ENCODE data around the gene FOXB2.

FOXB2 gene

DNA sequence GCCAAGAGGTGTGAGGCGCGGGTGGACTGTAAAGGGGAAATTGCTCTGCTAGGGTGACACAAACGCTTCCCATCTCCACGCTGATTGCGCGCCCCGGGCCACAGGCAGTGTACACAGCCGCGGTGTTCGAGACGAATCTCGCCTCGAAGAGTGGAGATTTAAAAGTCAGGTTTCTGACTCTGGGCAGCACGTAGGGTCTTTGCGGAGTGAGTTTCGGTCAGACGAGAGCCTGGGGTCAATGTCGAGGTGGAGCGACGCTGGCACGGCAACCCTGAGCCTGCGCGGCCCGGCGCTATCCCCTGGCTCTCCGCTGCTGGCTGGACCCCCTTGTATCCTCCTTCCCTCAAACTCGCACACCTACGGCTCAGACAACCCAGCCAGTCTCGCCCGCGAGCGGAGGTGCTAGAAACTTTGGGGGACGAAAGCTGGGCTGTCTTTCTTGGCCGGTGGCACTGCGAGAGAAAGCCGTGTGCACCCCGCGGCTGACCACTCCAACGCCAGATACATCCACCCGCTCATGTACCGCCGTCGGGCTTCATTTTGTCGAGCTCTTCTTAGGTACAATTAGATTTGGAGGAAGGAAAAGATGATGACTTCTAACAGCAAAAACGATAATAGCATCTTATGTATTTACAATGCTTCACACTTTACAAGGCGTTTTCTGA, 5.4 kb upstream of the FOXB2 start:
- TF ChIP-seq, protein P1, sequence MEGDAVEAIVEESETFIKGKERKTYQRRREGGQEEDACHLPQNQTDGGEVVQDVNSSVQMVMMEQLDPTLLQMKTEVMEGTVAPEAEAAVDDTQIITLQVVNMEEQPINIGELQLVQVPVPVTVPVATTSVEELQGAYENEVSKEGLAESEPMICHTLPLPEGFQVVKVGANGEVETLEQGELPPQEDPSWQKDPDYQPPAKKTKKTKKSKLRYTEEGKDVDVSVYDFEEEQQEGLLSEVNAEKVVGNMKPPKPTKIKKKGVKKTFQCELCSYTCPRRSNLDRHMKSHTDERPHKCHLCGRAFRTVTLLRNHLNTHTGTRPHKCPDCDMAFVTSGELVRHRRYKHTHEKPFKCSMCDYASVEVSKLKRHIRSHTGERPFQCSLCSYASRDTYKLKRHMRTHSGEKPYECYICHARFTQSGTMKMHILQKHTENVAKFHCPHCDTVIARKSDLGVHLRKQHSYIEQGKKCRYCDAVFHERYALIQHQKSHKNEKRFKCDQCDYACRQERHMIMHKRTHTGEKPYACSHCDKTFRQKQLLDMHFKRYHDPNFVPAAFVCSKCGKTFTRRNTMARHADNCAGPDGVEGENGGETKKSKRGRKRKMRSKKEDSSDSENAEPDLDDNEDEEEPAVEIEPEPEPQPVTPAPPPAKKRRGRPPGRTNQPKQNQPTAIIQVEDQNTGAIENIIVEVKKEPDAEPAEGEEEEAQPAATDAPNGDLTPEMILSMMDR (IDR thresholded peaks at IDR 0.05), result no peak
- peaks cover 53% of the 10 kb centered on the region for H3K4me1 Mint-ChIP-seq
- no peaks in the 10 kb centered on the region for H3K9me3 Mint-ChIP-seq
- H3K36me3 Mint-ChIP-seq (ENCODE audit: low read depth), result no peaks in the 10 kb centered on the region
- DNase-seq, result peak; percentile 31
- H3K27ac Mint-ChIP-seq, result no peak overlapping the region
- peaks cover 100% of the 10 kb centered on the region for H3K27me3 Mint-ChIP-seq (ENCODE audit: low read depth, poor library complexity)
- H3K4me3 Mint-ChIP-seq, result peak overlapping the region; percentile 76

DNA sequence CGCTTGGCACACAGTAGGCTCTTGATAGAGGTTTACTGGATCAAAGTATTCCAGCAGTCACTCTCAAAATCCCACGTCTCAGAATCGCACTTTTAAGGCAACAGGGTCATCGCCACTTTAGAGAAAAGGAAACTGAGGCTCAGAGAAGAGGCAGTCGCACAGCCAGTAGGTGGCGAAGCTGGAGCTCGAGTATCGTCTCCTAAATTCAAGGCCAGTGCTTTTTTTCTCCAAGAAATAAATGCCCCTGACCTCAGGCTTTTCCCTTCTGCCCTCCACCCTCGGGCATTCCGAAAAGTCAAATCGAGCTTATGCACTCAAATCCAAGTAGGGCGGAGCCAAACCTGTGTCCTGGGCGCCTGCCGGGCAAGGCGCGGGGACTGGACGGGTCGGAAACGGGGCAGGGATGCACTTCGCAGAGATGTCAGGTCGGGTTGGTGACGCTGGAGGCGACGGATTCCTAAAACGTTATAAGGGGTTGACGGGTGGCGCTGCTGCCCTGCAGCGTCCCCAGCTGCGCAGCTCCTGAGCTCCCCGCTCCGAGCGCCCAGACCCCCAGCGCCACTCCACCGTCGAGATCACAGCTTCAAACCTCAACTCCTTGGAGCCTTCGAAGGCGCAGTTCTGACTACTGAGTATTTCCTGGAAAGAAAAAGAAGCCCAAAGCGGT, 4.7 kb upstream of the FOXB2 start:
- Mint-ChIP-seq H3K4me1 (peaks cover 60% of the 10 kb centered on the region), H3K27ac (no peak overlapping the region), H3K4me3 (peak overlapping the region; percentile 76), H3K27me3 (ENCODE audit: low read depth, poor library complexity) (peaks cover 100% of the 10 kb centered on the region), H3K9me3 (no peaks in the 10 kb centered on the region), H3K36me3 (ENCODE audit: low read depth) (no peaks in the 10 kb centered on the region)
- peak; percentile 32 for DNase-seq
- TF ChIP-seq, protein P1 (IDR thresholded peaks at IDR 0.05), result peak; percentile 7

DNA sequence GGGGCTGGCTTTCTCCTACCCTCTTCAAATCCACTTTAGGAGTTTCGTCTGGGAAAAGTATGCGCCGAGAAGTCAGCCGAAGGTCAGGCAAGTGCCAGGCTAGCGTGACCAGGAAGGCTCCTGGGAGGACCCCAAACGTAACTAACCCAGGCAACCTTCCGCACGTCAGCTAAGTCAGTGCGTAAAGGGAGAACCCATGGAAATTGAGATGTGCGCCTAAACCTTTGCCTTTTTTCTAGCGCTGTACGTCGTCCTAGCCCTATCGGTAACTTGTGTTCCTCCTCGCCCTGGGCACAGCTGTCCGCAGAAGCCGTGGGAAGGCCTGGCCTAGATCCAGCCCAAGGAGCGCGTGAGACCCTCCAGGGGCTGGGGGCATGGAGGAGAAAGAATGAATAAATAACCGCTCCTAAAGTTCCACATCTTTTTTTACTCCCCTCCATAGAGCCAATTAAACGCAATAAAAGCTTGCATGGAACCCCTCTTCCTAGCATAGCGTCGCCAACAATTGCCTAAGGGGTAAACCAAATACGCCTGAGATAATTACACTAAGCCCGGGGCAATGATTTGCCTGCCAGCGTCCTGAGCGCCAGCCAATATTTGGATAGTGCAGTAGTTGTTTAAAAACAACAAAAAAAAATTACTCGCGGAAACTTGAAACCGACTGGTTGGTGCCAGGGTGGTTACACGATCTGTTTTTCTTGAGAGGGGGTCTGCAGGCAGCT, 4.0 kb upstream of the FOXB2 start:
- H3K27ac Mint-ChIP-seq, result no peak overlapping the region
- peak; percentile 11 for DNase-seq

DNA sequence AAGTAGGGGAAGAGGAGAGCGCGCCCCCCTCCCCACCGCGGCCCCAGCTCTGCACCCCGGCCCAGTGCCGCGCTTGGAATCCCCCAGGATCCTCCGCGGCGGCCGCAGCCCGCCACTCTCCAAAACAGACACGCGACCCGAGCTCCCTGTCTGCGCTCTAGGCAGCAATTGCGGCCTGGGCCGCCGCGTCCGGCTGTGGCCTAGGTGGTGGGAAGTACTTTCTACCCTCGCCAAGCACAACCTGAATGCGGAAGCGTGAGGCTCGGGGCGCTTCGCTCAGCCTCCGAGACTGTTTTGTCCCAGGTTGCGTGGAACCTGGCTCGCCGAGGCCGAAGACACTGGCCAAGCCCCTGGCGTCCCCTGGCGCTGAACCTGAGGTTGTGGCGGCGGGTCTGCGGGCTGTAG, 3.3 kb upstream of the FOXB2 start:
- H3K27me3 Mint-ChIP-seq (ENCODE audit: low read depth, poor library complexity), result peaks cover 100% of the 10 kb centered on the region
- peak; percentile 66 for DNase-seq
- TF ChIP-seq, protein P1 (IDR thresholded peaks at IDR 0.05), result no peak
- no peak overlapping the region for H3K27ac Mint-ChIP-seq
- H3K36me3 Mint-ChIP-seq (ENCODE audit: low read depth), result no peaks in the 10 kb centered on the region
- no peaks in the 10 kb centered on the region for H3K9me3 Mint-ChIP-seq
- peak overlapping the region; percentile 76 for H3K4me3 Mint-ChIP-seq
- H3K4me1 Mint-ChIP-seq, result peaks cover 63% of the 10 kb centered on the region

More for the DNA sequence above, 4.0 kb upstream of the FOXB2 start:
- TF ChIP-seq, protein P1 (IDR thresholded peaks at IDR 0.05), result no peak
- H3K4me1 Mint-ChIP-seq, result peaks cover 61% of the 10 kb centered on the region
- H3K36me3 Mint-ChIP-seq (ENCODE audit: low read depth), result no peaks in the 10 kb centered on the region
- peak overlapping the region; percentile 76 for H3K4me3 Mint-ChIP-seq
- H3K27me3 Mint-ChIP-seq (ENCODE audit: low read depth, poor library complexity), result peaks cover 100% of the 10 kb centered on the region
- no peaks in the 10 kb centered on the region for H3K9me3 Mint-ChIP-seq

DNA sequence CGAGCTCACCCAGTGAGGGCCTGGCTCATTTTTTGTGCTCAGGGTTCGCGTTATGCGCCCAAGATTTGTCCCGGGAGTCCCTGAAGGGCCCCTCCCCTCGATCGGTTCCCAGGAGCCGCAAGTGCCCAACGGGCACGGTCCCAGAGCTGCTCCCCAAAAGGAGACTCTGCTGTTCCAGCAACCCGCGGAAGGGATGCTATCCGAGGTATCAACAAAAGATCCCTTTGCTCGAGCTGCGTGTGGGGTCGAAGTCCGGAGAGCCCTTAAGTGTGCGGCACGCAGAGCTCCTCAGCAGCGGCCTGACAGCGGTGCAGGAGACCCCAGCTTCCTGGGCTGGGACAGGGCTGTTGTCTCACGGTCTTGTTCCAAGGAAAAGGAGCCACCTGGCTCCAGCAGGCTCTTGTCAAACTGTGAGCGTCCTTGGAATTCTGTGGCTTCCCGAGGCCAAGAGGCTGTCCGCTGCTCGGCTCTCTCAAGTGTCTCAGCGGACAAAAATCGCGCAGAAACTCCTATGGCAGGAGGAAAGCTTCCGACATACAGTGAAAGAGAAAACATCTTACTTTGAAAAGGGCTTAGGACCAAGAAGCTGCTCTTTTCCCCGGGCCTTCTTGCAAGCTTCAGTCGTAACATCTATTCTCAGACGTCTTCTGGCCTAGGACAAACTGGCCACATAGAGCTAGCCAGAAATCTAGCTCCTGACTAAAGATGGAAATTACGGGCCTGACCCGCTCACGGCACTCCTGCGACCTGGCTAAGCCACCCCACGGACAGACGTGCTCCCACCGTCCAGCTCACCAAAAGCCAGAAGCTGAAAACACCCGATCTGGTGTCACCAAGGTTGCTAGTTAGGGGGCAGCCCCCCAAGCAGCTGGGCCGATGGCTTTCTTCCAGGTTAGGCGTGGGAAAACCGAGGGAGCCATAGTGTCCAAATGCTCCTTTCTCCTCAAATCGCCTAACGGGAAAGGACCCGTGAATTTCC, 2.6 kb upstream of the FOXB2 start:
- no peaks in the 10 kb centered on the region for H3K9me3 Mint-ChIP-seq
- H3K4me3 Mint-ChIP-seq, result peak overlapping the region; percentile 76

More for the DNA sequence above, 2.6 kb upstream of the FOXB2 start:
- Mint-ChIP-seq H3K27ac (no peak overlapping the region), H3K4me1 (peaks cover 67% of the 10 kb centered on the region), H3K36me3 (ENCODE audit: low read depth) (no peaks in the 10 kb centered on the region), H3K27me3 (ENCODE audit: low read depth, poor library complexity) (peaks cover 100% of the 10 kb centered on the region)
- TF ChIP-seq, protein P1 (IDR thresholded peaks at IDR 0.05), result no peak
- DNase-seq, result peak; percentile 26

Measured in nephron progenitor cell (in vitro differentiated cells).